Kidney (tissue), 22 donors: Measurements from ENCODE around the gene ESYT2. TPM values are rescaled to one million over a fixed set of nuclear protein-coding genes. Genes with fewer than 3 reads are reported as not detected.
"Not testable (repeated sequence)": the region's sequence is repeated elsewhere in the genome, so short reads cannot be mapped to it uniquely, and the experiment has no call there.

Experiments
- DNase-seq, 5 donors: peaks; one replicate each; pipeline ENCODE4 v3.0.0-alpha.2; 2013 to 2020
- FAIRE-seq: peaks from 2 replicates; lab custom pipeline; 2012; peaks lifted over from hg19 to GRCh38; lab: Jason Lieb, UNC
- H3K27ac ChIP-seq, 2 donors: one replicate each; pipeline ENCODE4 v1.7.0; 2013; ENCODE audit warnings: low read depth in 2 of 2, low read length in 2 of 2, inconsistent platforms in 1 of 2
- H3K27me3 ChIP-seq: one replicate; pipeline ENCODE4 v1.7.1; 2013; ENCODE audit warnings: low read length, inconsistent platforms; ENCODE audit not compliant: control insufficient read depth, insufficient read depth
- H3K36me3 ChIP-seq, 3 donors: one replicate each; pipeline versions ENCODE4 v1.7.0 to v1.7.1; 2013; ENCODE audit warnings: low read length in 3 of 3, control low read depth in 1 of 3, inconsistent platforms in 1 of 3; ENCODE audit not compliant: insufficient read depth in 3 of 3, control insufficient read depth in 2 of 3
- H3K4me1 ChIP-seq, 3 donors: one replicate each; pipeline versions ENCODE4 v1.7.0 to v1.7.1; 2013; ENCODE audit warnings: low read length in 3 of 3, inconsistent platforms in 1 of 3, low read depth in 1 of 3; ENCODE audit not compliant: control insufficient read depth in 2 of 3, insufficient read depth in 2 of 3
- H3K4me3 ChIP-seq, 3 donors: one replicate each; pipeline versions ENCODE4 v1.7.0 to v1.8.1; 2013; ENCODE audit warnings: low read length in 3 of 3, control low read depth in 1 of 3, inconsistent platforms in 1 of 3
- H3K9ac ChIP-seq, 3 donors: one replicate each; pipeline versions ENCODE4 v1.7.0 to v1.7.1; 2013; ENCODE audit warnings: low read length in 3 of 3, control low read depth in 1 of 3, inconsistent platforms in 1 of 3
- H3K9me3 ChIP-seq, 3 donors: one replicate each; pipeline versions ENCODE4 v1.7.0 to v1.7.1; 2013; ENCODE audit warnings: low read length in 3 of 3, control low read depth in 1 of 3, inconsistent platforms in 1 of 3; ENCODE audit not compliant: control insufficient read depth in 2 of 3, insufficient read depth in 1 of 3
- intact Hi-C: fragments of 100-400 bp; cut with DNase I; formaldehyde crosslinking; loops from one replicate; pipeline ENCODE4 v1.11.1; 2022
- long read RNA-seq, 10 donors: library from polyadenylated mRNA in 1 of 10; unstranded in 1 of 10; transcript quantifications; one replicate each; pipeline ENCODE4 v2.0.0 and lab custom pipeline, GENCODE V29; 2021 to 2026
- polyA plus RNA-seq: library from polyadenylated mRNA; stranded (reverse); fragments of 350-450 nt; fragmentation: Illumina TruSeq; extraction: RNeasy Lipid Tissue Mini Kit (QIAGEN cat#74804); gene quantifications from one replicate; pipeline ENCODE4 v1.2.3, GENCODE V29; 2014; ENCODE audit warnings: low read depth, low replicate concordance; ENCODE audit not compliant: insufficient read depth
- total RNA-seq: library from RNA; stranded (reverse); fragmentation: NEBNext Ultra II Directional; extraction: Animal tissue kit (Norgen Biotek cat#: 25700); gene quantifications from one replicate; pipeline ENCODE4 v1.2.1, GENCODE V29; 2021
- TF ChIP-seq, protein P1 (sequence below): IDR thresholded peaks from 3 replicates; pipeline ENCODE4 v1.5.1; 2012; ENCODE audit warnings: mild to moderate bottlenecking, moderate library complexity, borderline replicate concordance; ENCODE audit not compliant: insufficient read depth; ENCODE audit errors: extremely low read depth
- donor health status: control.
- donor health status: control.
- donor health status: control.
- donor health status: control.
- donor health status: control.
- donor health status: DM: yes; HTN: yes; CAD: no.
- donor health status: Normal renal cell carcinoma (clear cell type).

ESYT2 gene, protein sequence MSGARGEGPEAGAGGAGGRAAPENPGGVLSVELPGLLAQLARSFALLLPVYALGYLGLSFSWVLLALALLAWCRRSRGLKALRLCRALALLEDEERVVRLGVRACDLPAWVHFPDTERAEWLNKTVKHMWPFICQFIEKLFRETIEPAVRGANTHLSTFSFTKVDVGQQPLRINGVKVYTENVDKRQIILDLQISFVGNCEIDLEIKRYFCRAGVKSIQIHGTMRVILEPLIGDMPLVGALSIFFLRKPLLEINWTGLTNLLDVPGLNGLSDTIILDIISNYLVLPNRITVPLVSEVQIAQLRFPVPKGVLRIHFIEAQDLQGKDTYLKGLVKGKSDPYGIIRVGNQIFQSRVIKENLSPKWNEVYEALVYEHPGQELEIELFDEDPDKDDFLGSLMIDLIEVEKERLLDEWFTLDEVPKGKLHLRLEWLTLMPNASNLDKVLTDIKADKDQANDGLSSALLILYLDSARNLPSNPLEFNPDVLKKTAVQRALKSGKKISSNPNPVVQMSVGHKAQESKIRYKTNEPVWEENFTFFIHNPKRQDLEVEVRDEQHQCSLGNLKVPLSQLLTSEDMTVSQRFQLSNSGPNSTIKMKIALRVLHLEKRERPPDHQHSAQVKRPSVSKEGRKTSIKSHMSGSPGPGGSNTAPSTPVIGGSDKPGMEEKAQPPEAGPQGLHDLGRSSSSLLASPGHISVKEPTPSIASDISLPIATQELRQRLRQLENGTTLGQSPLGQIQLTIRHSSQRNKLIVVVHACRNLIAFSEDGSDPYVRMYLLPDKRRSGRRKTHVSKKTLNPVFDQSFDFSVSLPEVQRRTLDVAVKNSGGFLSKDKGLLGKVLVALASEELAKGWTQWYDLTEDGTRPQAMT
- total RNA-seq (95.8 TPM), polyA plus RNA-seq (19.4 TPM)
- long read RNA-seq, donor 1, full-length matches to known transcripts, result 3 of 8 reads
- long read RNA-seq, donor 1, partial matches to known transcripts, result 5 of 8 reads
- long read RNA-seq, donor 1, other reads (novel, unspliced or antisense), result 0 of 8 reads
- long read RNA-seq, donor 2, full-length matches to known transcripts, result 4 of 4 reads
- long read RNA-seq, donor 2, partial matches to known transcripts, result 0 of 4 reads
- long read RNA-seq, donor 2, other reads (novel, unspliced or antisense), result 0 of 4 reads
- long read RNA-seq, donor 3, full-length matches to known transcripts, result 5 of 5 reads
- long read RNA-seq, donor 3, partial matches to known transcripts, result 0 of 5 reads
- long read RNA-seq, donor 3, other reads (novel, unspliced or antisense), result 0 of 5 reads
- long read RNA-seq, donor 4, full-length matches to known transcripts, result 6 of 6 reads
- long read RNA-seq, donor 4, partial matches to known transcripts, result 0 of 6 reads
- long read RNA-seq, donor 4, other reads (novel, unspliced or antisense), result 0 of 6 reads
- long read RNA-seq, donor 5, result 0 reads
- long read RNA-seq, donor 6, result 0 reads
- long read RNA-seq, donor 7, full-length matches to known transcripts, result 61 of 95 reads
- long read RNA-seq, donor 7, partial matches to known transcripts, result 16 of 95 reads
- long read RNA-seq, donor 7, other reads (novel, unspliced or antisense), result 18 of 95 reads
- long read RNA-seq, donor 8, full-length matches to known transcripts, result 4 of 4 reads
- long read RNA-seq, donor 8, partial matches to known transcripts, result 0 of 4 reads
- long read RNA-seq, donor 8, other reads (novel, unspliced or antisense), result 0 of 4 reads
- long read RNA-seq, donor 9, full-length matches to known transcripts, result 4 of 4 reads
- long read RNA-seq, donor 9, partial matches to known transcripts, result 0 of 4 reads
- long read RNA-seq, donor 9, other reads (novel, unspliced or antisense), result 0 of 4 reads
- long read RNA-seq, donor 10, full-length matches to known transcripts, result 7 of 7 reads
- long read RNA-seq, donor 10, partial matches to known transcripts, result 0 of 7 reads
- long read RNA-seq, donor 10, other reads (novel, unspliced or antisense), result 0 of 7 reads

DNA sequence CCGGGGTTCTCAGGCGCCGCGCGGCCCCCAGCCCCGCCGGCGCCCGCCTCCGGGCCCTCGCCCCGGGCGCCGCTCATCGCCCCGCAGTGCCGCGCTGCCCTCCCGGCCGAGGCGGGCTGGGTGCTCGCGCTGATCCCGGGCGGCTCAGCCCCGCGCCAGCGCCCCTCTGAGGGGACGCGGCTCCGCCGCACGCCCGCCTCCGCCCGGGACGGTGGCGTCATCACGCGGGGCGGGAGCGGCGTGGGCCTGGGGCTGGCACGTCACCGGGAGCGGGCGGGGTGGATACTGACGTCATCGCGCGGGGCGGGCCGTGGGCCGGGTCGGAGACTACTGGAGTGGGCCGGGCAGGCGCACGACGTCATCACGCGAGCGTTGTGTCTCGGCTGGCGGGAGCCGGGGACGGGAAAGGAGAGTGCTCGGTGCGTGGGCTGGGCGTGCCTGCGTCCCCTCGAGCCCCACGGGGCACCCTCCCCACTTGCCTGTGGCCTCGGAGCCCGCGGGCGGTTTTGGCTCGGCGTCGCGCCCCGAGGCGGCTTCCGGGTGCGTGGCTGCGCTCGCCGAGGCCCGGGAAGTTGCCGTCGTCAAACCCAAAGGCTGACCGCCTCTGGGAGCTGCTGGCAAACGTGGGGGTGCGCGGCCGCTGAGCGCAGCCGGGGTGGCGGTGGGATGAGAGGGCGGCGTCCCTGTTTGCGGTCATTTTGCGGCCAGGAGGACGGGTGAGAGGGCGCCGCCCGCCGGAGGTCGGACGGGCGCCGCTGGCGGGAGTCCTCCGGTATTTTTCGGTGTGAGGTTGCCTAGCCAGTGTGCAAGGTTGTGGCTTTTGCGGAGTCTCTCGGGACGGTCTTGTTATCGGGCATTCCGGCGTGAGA is at the start of gene ESYT2:
Gene ESYT2 (minus strand): TSS at position 168 of the 869 bp plus-strand sequence. CDS start 91 bp downstream, at position 77.
- intact Hi-C loops, result no loop called here
- H3K4me3 ChIP-seq, result peak within 1 kb of the TSS; percentile 64 to 85 (median 68)
- H3K9ac ChIP-seq, result peak within 1 kb of the TSS; percentile 33 to 97 (median 58)
- no peaks in the 10 kb centered on the region for H3K9me3 ChIP-seq
- peaks cover 2 to 5% (median 5%) of the 10 kb centered on the region in 3 donors for H3K4me1 ChIP-seq
- FAIRE-seq (no peak), DNase-seq (peak; percentile 97 to 99 (median 98))
- H3K27me3 ChIP-seq, result no peaks in the 10 kb centered on the region
- H3K36me3 ChIP-seq, result no peaks in the 10 kb centered on the region
- TF ChIP-seq, protein P1, sequence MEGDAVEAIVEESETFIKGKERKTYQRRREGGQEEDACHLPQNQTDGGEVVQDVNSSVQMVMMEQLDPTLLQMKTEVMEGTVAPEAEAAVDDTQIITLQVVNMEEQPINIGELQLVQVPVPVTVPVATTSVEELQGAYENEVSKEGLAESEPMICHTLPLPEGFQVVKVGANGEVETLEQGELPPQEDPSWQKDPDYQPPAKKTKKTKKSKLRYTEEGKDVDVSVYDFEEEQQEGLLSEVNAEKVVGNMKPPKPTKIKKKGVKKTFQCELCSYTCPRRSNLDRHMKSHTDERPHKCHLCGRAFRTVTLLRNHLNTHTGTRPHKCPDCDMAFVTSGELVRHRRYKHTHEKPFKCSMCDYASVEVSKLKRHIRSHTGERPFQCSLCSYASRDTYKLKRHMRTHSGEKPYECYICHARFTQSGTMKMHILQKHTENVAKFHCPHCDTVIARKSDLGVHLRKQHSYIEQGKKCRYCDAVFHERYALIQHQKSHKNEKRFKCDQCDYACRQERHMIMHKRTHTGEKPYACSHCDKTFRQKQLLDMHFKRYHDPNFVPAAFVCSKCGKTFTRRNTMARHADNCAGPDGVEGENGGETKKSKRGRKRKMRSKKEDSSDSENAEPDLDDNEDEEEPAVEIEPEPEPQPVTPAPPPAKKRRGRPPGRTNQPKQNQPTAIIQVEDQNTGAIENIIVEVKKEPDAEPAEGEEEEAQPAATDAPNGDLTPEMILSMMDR, result no peak
- peak within 1 kb of the TSS; percentile 99 for H3K27ac ChIP-seq

DNA sequence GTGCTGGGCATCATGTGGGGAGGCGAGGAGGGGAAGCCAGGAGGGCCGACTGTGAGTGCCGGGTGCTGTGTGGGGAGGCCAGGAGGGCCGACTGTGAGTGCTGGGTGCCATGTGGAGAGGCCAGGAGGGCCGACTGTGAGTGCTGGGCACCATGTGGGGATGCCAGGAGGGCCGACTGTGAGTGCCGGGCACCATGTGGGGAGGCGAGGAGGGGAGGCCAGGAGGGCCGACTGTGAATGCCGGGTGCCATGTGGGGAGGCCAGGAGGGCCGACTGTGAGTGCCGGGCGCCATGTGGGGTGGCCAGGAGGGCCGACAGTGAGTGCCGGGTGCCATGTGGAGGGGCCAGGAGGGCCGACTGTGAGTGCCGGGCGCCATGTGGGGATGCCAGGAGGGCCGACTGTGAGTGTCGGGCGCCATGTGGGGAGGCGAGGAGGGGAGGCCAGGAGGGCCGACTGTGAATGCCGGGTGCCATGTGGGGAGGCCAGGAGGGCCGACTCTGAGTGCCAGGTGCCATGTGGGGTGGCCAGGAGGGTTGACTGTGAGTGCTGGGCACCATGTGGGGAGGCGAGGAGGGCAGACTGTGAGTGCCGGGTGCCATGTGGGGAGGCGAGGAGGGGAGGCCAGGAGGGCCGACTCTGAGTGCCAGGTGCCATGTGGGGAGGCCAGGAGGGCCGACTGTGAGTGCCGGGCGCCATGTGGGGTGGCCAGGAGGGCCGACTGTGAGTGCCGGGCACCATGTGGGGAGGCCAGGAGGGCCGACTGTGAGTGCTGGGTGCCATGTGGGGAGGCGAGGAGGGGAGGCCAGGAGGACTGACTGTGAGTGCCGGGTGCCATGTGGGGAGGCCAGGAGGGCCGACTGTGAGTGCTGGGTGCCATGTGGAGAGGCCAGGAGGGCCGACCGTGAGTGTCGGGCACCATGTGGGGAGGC is 49.1 kb upstream of the ESYT2 start:
- H3K4me3 ChIP-seq, FAIRE-seq, H3K4me1 ChIP-seq, H3K9ac ChIP-seq, H3K27me3 ChIP-seq, DNase-seq, H3K9me3 ChIP-seq, H3K27ac ChIP-seq, intact Hi-C loops: not testable (repeated sequence)
- H3K36me3 ChIP-seq, result peaks cover 3 to 23% (median 5%) of the 10 kb centered on the region in 3 donors
